ENCODE data around the gene AQP5. TPM values are rescaled to one million over a fixed set of nuclear protein-coding genes. Genes with fewer than 3 reads are reported as not detected.
A peak's percentile ranks its signal among the peaks of the same experiment; 100 is the strongest.

The AQP5 gene
- polyA plus RNA-seq, 3 donors = not detected

- peak overlapping the region in 1 of 2 donors; percentile 49 for H3K4me3 Mint-ChIP-seq
- H3K27me3 Mint-ChIP-seq (ENCODE audit: low read depth in 3 of 3) = peaks cover 0 to 3% (median 1%) of the 10 kb centered on the region in 3 donors
- H3K27ac Mint-ChIP-seq = peak overlapping the region; percentile 82 to 93 (median 90)
- H3K27me3 ChIP-seq (ENCODE audit: control insufficient read depth in 2 of 2, insufficient read depth in 2 of 2, low read length in 2 of 2) = no peaks in the 10 kb centered on the region
- H3K36me3 ChIP-seq (replicated peaks in 1 of 2; ENCODE audit: control insufficient read depth in 1 of 2, insufficient read depth in 2 of 2, low read length in 2 of 2) = no peaks in the 10 kb centered on the region
- WGBS (ENCODE audit: insufficient coverage) = 20% methylated on average over 2 of the region's 7 CpGs
- H3K4me1 Mint-ChIP-seq = peaks cover 83% of the 10 kb centered on the region
- peaks cover 64 to 79% of the 10 kb centered on the region in 2 donors for H3K4me1 ChIP-seq (ENCODE audit: control insufficient read depth in 1 of 2, insufficient read depth in 2 of 2, low read length in 2 of 2)
- peak overlapping the region in 1 of 3 experiments; percentile 42 for H3K4me3 ChIP-seq (replicated peaks in 1 of 3; ENCODE audit: low read depth in 2 of 3, low read length in 3 of 3)
- peak; percentile 68 to 86 (median 78) for DNase-seq
- peak overlapping the region; percentile 76 to 84 for H3K27ac ChIP-seq (ENCODE audit: low read depth in 1 of 2, low read length in 2 of 2)
- peak overlapping the region; percentile 24 for H3K4me2 ChIP-seq (replicated peaks; ENCODE audit: extremely low read depth, low read length, poor library complexity, severe bottlenecking)
- H2AFZ ChIP-seq (ENCODE audit: insufficient read depth, low read depth, low read length, poor library complexity, severe bottlenecking) = no peak overlapping the region
- H3K9me3 ChIP-seq (replicated peaks in 1 of 2; ENCODE audit: control insufficient read depth in 1 of 2, insufficient read depth in 1 of 2, low read length in 2 of 2) = no peaks in the 10 kb centered on the region
- peaks cover 3 to 7% of the 10 kb centered on the region in 2 donors for H3K36me3 Mint-ChIP-seq
- H4K20me1 ChIP-seq (ENCODE audit: insufficient read depth, low read length) = no peaks in the 10 kb centered on the region
- H3K79me2 ChIP-seq (ENCODE audit: insufficient read depth, low read length) = no peaks in the 10 kb centered on the region
- H3K9me3 Mint-ChIP-seq = peaks cover 0 to 4% (median 0%) of the 10 kb centered on the region in 7 donors
- no peak for TF ChIP-seq CTCF (IDR thresholded peaks at IDR 0.05)
- no peak overlapping the region for H3K9ac ChIP-seq (ENCODE audit: insufficient read depth, low read length, poor library complexity, severe bottlenecking)
- intact Hi-C loops (cut with micrococcal nuclease) = loop anchor here in 1 of 2 donors (5.0 kb wide), 1 partner anchor 55 kb away; no protein-coding TSS in a partner anchor
Measured at GRCh38 chr12:49982246-49983087, 20.8 kb downstream of the AQP5 start.

- Histone ChIP-seq H3K79me2 (ENCODE audit: insufficient read depth, low read length) (peaks cover 2% of the 10 kb centered on the region), H3K27ac (ENCODE audit: low read depth in 1 of 2, low read length in 2 of 2) (peak overlapping the region; percentile 50 to 76), H2AFZ (ENCODE audit: insufficient read depth, low read depth, low read length, poor library complexity, severe bottlenecking) (peak overlapping the region; percentile 84), H3K4me3 (replicated peaks in 1 of 3; ENCODE audit: low read depth in 2 of 3, low read length in 3 of 3) (peak overlapping the region in 1 of 3 experiments; percentile 65), H3K36me3 (replicated peaks in 1 of 2; ENCODE audit: control insufficient read depth in 1 of 2, insufficient read depth in 2 of 2, low read length in 2 of 2) (no peaks in the 10 kb centered on the region), H3K9ac (ENCODE audit: insufficient read depth, low read length, poor library complexity, severe bottlenecking) (no peak overlapping the region), H3K9me3 (replicated peaks in 1 of 2; ENCODE audit: control insufficient read depth in 1 of 2, insufficient read depth in 1 of 2, low read length in 2 of 2) (no peaks in the 10 kb centered on the region), H4K20me1 (ENCODE audit: insufficient read depth, low read length) (no peaks in the 10 kb centered on the region), H3K4me2 (replicated peaks; ENCODE audit: extremely low read depth, low read length, poor library complexity, severe bottlenecking) (peak overlapping the region; percentile 77), H3K27me3 (ENCODE audit: control insufficient read depth in 2 of 2, insufficient read depth in 2 of 2, low read length in 2 of 2) (no peaks in the 10 kb centered on the region), H3K4me1 (ENCODE audit: control insufficient read depth in 1 of 2, insufficient read depth in 2 of 2, low read length in 2 of 2) (peaks cover 79 to 93% of the 10 kb centered on the region in 2 donors)
- intact Hi-C loops (cut with micrococcal nuclease) = loop anchor here in 1 of 2 donors (5.0 kb wide), 1 partner anchor 53 kb away; no protein-coding TSS in a partner anchor
- DNase-seq = peak; percentile 30 to 73 (median 73)
- no peak for TF ChIP-seq CTCF (IDR thresholded peaks at IDR 0.05)
- peak overlapping the region; percentile 41 to 77 for H3K4me3 Mint-ChIP-seq
- peaks cover 7% of the 10 kb centered on the region in 2 donors for H3K36me3 Mint-ChIP-seq
- H3K4me1 Mint-ChIP-seq = peaks cover 92% of the 10 kb centered on the region
- H3K27ac Mint-ChIP-seq = peak overlapping the region; percentile 75 to 89 (median 86)
- peaks cover 0 to 3% (median 1%) of the 10 kb centered on the region in 3 donors for H3K27me3 Mint-ChIP-seq (ENCODE audit: low read depth in 3 of 3)
- 0% methylated on average over 5 of the region's 8 CpGs for WGBS (ENCODE audit: insufficient coverage)
- H3K9me3 Mint-ChIP-seq = peaks cover 0 to 4% (median 0%) of the 10 kb centered on the region in 7 donors
Measured at GRCh38 chr12:49983892-49984291, 22.2 kb downstream of the AQP5 start.

Measured in CD14-positive monocyte (primary cell).